Sigmoid colon (tissue), 4 donors: ENCODE measurements around the gene SEMG2.

ENCODE experiments used
- POLR2A ChIP-seq, 2 donors: fragments of 450-650 bp; IDR thresholded peaks; one replicate each; pipeline ENCODE4 v1.6.1; 2016; ENCODE audit warnings: antibody characterized with exemption in 2 of 2, mild to moderate bottlenecking in 2 of 2, moderate library complexity in 2 of 2
- POLR2AphosphoS5 ChIP-seq, 4 donors: sonication (generic); formaldehyde crosslinking; IDR thresholded peaks; one replicate each; pipeline ENCODE4 v1.6.1; 2017; ENCODE audit warnings: antibody characterized with exemption in 4 of 4
- TF ChIP-seq, protein P1 (sequence below), 4 experiments: fragments of 450-650 bp in 3 of 4; fragments of 200-600 bp in 1 of 4; IDR thresholded peaks; one replicate each; pipeline ENCODE4 v1.5.1; 2016 to 2019; ENCODE audit warnings: antibody characterized with exemption in 4 of 4, mild to moderate bottlenecking in 3 of 4, moderate library complexity in 2 of 4

DNA sequence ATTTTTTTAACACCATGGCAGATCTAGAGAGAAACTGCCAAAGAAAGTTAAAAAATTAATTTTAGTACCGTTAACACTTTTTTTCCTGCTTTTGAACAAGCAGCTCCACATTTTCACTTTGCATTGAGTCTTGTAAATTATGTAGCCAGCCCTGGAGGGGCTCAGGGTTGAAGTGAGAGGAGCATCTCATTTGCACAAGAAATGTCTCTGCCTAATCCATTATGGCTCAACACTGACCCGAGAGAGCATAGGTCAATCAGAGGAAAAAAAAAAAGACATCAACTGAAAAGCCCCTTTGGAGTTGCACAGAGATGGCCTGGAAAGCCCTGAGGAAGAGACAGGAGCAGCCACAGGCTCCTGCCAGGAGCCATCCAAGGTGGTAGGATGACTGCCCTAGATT is 37.5 kb downstream of the SEMG2 start:
- TF ChIP-seq POLR2AphosphoS5 (IDR thresholded peaks at IDR 0.05) (no peak), POLR2A (IDR thresholded peaks at IDR 0.05) (no peak)
- TF ChIP-seq, protein P1, sequence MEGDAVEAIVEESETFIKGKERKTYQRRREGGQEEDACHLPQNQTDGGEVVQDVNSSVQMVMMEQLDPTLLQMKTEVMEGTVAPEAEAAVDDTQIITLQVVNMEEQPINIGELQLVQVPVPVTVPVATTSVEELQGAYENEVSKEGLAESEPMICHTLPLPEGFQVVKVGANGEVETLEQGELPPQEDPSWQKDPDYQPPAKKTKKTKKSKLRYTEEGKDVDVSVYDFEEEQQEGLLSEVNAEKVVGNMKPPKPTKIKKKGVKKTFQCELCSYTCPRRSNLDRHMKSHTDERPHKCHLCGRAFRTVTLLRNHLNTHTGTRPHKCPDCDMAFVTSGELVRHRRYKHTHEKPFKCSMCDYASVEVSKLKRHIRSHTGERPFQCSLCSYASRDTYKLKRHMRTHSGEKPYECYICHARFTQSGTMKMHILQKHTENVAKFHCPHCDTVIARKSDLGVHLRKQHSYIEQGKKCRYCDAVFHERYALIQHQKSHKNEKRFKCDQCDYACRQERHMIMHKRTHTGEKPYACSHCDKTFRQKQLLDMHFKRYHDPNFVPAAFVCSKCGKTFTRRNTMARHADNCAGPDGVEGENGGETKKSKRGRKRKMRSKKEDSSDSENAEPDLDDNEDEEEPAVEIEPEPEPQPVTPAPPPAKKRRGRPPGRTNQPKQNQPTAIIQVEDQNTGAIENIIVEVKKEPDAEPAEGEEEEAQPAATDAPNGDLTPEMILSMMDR (IDR thresholded peaks at IDR 0.05), result no peak
